Measurements from ENCODE around the gene ADGRB2.

Gene ADGRB2

DNA sequence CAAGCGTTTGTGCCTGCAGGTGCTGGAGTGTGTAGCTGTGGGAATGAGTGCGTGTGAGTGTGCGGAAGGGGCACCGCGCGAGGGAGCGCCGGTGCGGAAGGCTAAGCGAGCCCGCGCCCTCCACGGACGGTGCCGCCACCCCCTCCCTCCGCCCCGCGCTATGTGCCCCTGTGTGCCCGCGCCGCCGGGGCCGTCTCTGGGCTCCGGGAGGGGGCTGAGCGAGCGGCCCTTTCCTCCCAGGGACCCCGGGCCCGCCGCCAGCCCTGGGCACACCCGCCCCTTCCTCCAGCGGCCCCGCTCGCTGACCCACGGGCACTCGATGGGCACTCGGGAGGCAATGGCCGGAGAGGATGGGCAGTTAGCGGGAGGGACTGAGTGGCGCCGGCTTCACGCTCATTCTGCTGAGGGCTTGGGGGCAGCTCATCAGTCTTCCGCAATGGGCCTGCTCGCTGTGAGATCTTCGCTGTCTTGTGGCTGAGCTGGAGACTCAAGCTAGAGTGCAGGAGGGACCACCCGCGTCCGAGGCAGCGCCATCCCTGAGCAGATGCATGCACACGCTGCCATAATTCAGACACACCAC, 8.6 kb upstream of the ADGRB2 start:
- TF ChIP-seq, protein P1, sequence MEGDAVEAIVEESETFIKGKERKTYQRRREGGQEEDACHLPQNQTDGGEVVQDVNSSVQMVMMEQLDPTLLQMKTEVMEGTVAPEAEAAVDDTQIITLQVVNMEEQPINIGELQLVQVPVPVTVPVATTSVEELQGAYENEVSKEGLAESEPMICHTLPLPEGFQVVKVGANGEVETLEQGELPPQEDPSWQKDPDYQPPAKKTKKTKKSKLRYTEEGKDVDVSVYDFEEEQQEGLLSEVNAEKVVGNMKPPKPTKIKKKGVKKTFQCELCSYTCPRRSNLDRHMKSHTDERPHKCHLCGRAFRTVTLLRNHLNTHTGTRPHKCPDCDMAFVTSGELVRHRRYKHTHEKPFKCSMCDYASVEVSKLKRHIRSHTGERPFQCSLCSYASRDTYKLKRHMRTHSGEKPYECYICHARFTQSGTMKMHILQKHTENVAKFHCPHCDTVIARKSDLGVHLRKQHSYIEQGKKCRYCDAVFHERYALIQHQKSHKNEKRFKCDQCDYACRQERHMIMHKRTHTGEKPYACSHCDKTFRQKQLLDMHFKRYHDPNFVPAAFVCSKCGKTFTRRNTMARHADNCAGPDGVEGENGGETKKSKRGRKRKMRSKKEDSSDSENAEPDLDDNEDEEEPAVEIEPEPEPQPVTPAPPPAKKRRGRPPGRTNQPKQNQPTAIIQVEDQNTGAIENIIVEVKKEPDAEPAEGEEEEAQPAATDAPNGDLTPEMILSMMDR (IDR thresholded peaks at IDR 0.05) = no peak
- peak overlapping the region; percentile 54 for H3K4me3 ChIP-seq
- DNase-seq (ENCODE audit: low spot score) = no peak
- no peak overlapping the region for H3K27ac ChIP-seq

DNA sequence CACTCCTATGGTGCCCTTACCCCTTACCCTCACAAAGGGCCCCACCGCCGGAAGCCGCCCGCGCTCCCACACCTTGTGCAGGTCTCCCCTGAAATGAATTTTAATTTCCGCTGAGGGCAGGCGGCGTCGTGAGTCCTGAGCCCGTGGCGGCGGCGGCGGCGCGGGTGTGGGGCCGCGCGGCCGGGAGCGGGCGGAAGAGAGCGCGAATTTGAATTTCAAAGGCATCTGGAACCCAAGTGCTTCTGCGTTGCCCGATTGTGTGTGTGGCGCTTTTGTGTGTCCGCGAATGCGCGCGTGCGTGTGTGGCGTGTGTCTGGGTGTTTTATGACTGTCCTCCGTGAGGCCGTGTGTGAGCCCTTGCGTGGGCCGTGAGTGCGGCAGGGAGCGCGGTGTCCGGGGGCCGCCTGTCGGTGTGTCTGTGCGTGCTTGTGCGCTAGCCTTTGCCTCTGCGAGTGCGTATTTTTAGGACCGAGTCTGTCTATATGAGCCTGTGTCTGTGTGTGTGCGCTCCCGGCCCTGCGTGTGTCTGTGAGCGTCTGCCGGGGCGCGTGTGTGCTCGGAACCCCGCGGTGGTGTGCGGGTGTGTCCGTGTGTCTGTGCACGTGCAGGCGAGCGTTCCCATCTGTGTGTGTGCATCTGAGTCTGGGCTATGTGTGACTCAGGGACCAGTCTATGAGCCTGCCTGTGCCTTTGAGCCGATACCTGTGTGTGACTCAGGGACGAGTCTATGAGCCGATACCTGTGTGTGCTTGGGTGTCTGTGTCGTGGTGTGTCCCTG, 7.9 kb upstream of the ADGRB2 start:
- TF ChIP-seq, protein P1 (IDR thresholded peaks at IDR 0.05) = no peak
- Histone ChIP-seq H3K27ac (no peak overlapping the region), H3K4me3 (peak overlapping the region; percentile 54)
- DNase-seq (ENCODE audit: low spot score) = no peak

DNA sequence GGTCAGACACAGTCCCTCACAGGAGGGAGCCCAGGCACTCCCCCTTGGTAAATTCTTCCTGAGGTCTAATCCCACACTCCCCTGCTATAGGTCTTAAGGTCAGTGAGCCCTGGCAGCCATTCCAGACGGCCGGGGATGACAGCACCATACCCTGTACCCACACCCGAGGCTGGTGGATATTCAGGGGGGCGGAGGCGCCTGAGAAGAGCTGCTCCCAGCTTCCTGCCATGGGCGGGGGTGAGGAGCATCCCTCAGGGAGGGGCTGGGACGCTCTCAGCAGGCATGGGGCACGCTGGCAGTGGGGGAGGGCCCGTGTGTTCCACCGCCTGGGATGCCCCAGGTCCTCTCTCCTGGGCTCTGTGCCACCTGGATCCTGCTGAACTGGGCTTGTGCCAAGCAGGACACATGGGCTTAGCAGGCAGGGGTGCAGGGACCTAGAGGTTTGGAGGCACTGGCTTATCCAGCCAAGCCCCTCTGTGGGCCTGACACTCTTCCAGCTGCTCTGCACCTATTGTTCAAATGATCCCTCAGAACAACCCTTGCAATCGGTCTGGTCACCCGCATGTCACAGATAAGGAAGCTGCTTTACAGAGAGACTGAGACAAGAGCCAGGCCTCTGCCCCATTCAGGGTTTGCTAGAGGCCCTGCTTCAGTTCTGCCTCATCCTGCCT, 5.7 kb upstream of the ADGRB2 start:
- Histone ChIP-seq H3K4me3 (no peak overlapping the region), H3K27ac (no peak overlapping the region)
- TF ChIP-seq, protein P1 (IDR thresholded peaks at IDR 0.05) = no peak
- no peak for DNase-seq (ENCODE audit: low spot score)

DNA sequence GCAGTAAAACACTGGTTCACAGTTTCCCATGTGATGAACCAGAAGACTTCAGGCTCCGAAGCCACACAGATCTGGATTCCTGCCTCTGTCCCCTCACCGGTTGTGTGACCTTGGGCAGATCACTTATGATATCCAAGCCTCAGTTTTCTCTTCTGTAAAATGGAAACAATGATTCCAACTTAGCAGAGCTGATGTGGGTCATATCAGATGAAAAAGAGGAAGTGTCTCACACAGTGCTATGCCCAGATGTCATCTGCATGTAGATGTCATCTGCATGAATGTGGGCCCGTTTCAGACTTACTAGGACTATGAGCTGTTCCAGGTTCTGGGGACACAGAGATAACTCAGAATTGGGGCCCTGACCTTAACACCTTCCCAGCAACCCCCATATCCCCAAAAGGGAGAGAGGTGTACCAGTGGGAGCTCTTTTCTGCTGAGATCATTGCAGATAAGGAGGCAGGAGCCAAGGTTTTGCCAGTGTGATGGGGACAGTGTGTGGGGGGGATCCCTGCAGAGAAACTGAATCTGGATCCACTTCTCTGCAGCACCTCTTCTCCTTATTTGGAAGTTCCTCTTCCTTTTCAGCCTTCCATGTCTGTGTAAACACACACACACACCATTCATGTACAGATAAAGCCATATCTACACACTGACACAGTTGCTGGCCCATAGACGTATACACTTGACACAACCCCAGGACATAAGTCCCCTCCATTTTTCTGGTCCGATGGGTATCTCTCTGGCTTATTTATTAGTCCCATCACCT, 5.0 kb upstream of the ADGRB2 start:
- DNase-seq (ENCODE audit: low spot score) = no peak
- no peak overlapping the region for H3K27ac ChIP-seq
- no peak overlapping the region for H3K4me3 ChIP-seq
- TF ChIP-seq, protein P1 (IDR thresholded peaks at IDR 0.05) = no peak

DNA sequence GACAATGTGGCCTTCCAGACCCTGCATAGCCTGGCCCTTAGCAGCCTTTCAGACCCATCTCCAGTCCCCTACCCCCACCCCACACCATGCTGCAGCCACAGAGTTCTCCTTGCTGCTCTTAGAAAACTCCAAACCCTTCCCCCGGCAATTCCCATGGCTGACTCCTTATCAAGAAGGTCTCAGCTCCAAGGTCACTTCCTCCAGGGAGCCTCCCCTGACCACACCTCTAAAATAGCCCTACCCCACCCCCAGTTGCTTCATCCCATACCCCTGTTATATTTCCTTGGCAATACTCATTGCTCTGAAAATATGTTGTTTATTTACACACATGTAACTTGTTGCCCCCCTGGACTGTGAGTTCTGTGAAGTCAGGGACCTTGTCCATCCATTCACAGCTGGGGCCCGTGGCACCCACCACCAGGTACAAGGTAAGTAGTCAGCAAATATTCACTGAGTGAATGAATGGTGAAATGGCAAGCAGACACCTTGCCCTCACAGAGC, 4.3 kb upstream of the ADGRB2 start:
- TF ChIP-seq, protein P1 (IDR thresholded peaks at IDR 0.05) = no peak
- DNase-seq (ENCODE audit: low spot score) = no peak
- H3K27ac ChIP-seq = no peak overlapping the region
- H3K4me3 ChIP-seq = no peak overlapping the region

DNA sequence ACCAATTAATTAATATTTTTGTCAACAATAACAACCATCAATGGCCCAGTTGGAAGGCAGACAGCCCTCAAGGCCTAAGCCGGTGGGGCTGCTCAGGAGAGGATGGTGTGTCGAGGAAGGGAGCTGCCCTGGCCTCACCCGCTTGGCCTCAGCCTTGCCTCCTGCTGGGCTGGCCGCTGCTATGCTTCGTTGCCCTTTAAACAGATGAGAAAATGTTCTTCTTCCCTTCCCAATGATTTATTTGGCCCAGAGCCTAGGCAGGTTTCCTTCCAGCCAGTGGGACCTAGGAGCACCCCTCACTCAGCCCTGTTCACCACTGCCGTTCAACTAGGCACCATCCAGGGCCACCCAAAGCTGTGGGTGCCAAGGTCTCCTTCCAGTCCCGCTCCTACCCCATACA, 3.1 kb upstream of the ADGRB2 start:
- no peak for DNase-seq (ENCODE audit: low spot score)
- TF ChIP-seq, protein P1 (IDR thresholded peaks at IDR 0.05) = no peak

More for the DNA sequence above, 3.1 kb upstream of the ADGRB2 start:
- no peak overlapping the region for H3K27ac ChIP-seq
- no peak overlapping the region for H3K4me3 ChIP-seq
